ENCODE results near the gene PUSL1. TPM values are rescaled to one million over a fixed set of nuclear protein-coding genes. Genes with fewer than 3 reads are reported as not detected.

PUSL1 gene
- total RNA-seq, 2 experiments from 2014 or later, result 23.9 to 25.4 TPM

- no peak for DNase-seq
- Mint-ChIP-seq H3K27ac (no peak overlapping the region), H3K4me1 (ENCODE audit: low read depth) (peaks cover 22% of the 10 kb centered on the region), H3K27me3 (no peaks in the 10 kb centered on the region), H3K4me3 (peak overlapping the region; percentile 78), H3K36me3 (ENCODE audit: low read depth) (no peaks in the 10 kb centered on the region), H3K9me3 (no peaks in the 10 kb centered on the region)
- TF ChIP-seq CTCF (IDR thresholded peaks at IDR 0.05), result no peak
- CTCF ChIA-PET, result interaction anchor here (0.8 to 1.1 kb wide), 2 partner anchors 26 to 32 kb away, joined by 3 to 4 read pairs; no protein-coding TSS in a partner anchor
- intact Hi-C loops (cut with micrococcal nuclease), result no loop called here
- no peak for ATAC-seq
- POLR2A ChIA-PET, result interaction anchor here (1.3 to 1.4 kb wide), 2 partner anchors 25 to 75 kb away, joined by 3 read pairs; no protein-coding TSS in a partner anchor
Measured at GRCh38 chr1:1346501-1346890, 38.1 kb downstream of the PUSL1 start.

- ChIA-PET POLR2A (interaction anchor here (1.2 to 1.5 kb wide), 2 partner anchors 22 to 37 kb away, joined by 4 to 6 read pairs; no protein-coding TSS in a partner anchor), CTCF (interaction anchor here (0.7 to 1.6 kb wide), 5 partner anchors 25 to 158 kb away, joined by 3 to 17 read pairs (median 4); partner anchors contain the start of gene AURKAIP1)
- no peaks in the 10 kb centered on the region for H3K36me3 Mint-ChIP-seq (ENCODE audit: low read depth)
- no peak overlapping the region for H3K27ac Mint-ChIP-seq
- H3K9me3 Mint-ChIP-seq, result no peaks in the 10 kb centered on the region
- peaks cover under 1% of the 10 kb centered on the region for H3K27me3 Mint-ChIP-seq
- H3K4me3 Mint-ChIP-seq, result peak overlapping the region; percentile 78
- intact Hi-C loops (cut with micrococcal nuclease), result no loop called here
- DNase-seq (no peak), ATAC-seq (no peak)
- no peak for TF ChIP-seq CTCF (IDR thresholded peaks at IDR 0.05)
- peaks cover 25% of the 10 kb centered on the region for H3K4me1 Mint-ChIP-seq (ENCODE audit: low read depth)
Measured at GRCh38 chr1:1347026-1347595, 38.7 kb downstream of the PUSL1 start.

GRCh38 chr1:1347663-1348419 lies 39.4 kb downstream of the PUSL1 start:
- DNase-seq (no peak), ATAC-seq (no peak)
- ChIA-PET CTCF (interaction anchor here (0.7 to 1.6 kb wide), 7 partner anchors 24 to 192 kb away, joined by 3 to 17 read pairs (median 3); partner anchors contain the start of gene AURKAIP1), POLR2A (interaction anchor here (0.9 to 1.5 kb wide), 6 partner anchors 17 to 52 kb away, joined by 3 to 6 read pairs (median 4); partner anchors contain the start of gene TAS1R3)
- no peaks in the 10 kb centered on the region for H3K36me3 Mint-ChIP-seq (ENCODE audit: low read depth)
- H3K4me1 Mint-ChIP-seq (ENCODE audit: low read depth), result peaks cover 29% of the 10 kb centered on the region
- H3K4me3 Mint-ChIP-seq, result peak overlapping the region; percentile 78
- no peak for TF ChIP-seq CTCF (IDR thresholded peaks at IDR 0.05)
- no peaks in the 10 kb centered on the region for H3K9me3 Mint-ChIP-seq
- intact Hi-C loops (cut with micrococcal nuclease), result no loop called here
- peak overlapping the region; percentile 25 for H3K27ac Mint-ChIP-seq
- peaks cover 8% of the 10 kb centered on the region for H3K27me3 Mint-ChIP-seq

GRCh38 chr1:1348420-1349255 lies 40.2 kb downstream of the PUSL1 start:
- no peak for TF ChIP-seq CTCF (IDR thresholded peaks at IDR 0.05)
- peaks cover 31% of the 10 kb centered on the region for H3K4me1 Mint-ChIP-seq (ENCODE audit: low read depth)
- ChIA-PET CTCF (interaction anchor here (0.9 to 1.6 kb wide), 6 partner anchors 23 to 193 kb away, joined by 3 to 17 read pairs (median 4); partner anchors contain the start of gene AURKAIP1), POLR2A (interaction anchor here (0.9 to 1.5 kb wide), 6 partner anchors 18 to 52 kb away, joined by 3 to 6 read pairs (median 4); partner anchors contain the start of gene TAS1R3)
- H3K27me3 Mint-ChIP-seq, result peaks cover 9% of the 10 kb centered on the region
- DNase-seq (no peak), ATAC-seq (peak; percentile 17)
- H3K9me3 Mint-ChIP-seq, result no peaks in the 10 kb centered on the region
- H3K4me3 Mint-ChIP-seq, result peak overlapping the region; percentile 78
- no peaks in the 10 kb centered on the region for H3K36me3 Mint-ChIP-seq (ENCODE audit: low read depth)
- H3K27ac Mint-ChIP-seq, result peak overlapping the region; percentile 25
- intact Hi-C loops (cut with micrococcal nuclease), result no loop called here

Measured in activated CD8-positive, alpha-beta T cell treated with anti-CD3 and anti-CD28 coated beads for 36 hours (primary cell).